ENCODE results near the gene RETN. TPM values are rescaled to one million over a fixed set of nuclear protein-coding genes. Genes with fewer than 3 reads are reported as not detected.

The RETN gene
- total and polyA plus RNA-seq, 2 donors = 2.3 to 17.8 TPM

- DNase-seq (ENCODE audit: extremely low spot score) = no peak
- Histone ChIP-seq H3K4me1 (ENCODE audit: insufficient read depth) (no peaks in the 10 kb centered on the region), H3K36me3 (ENCODE audit: insufficient read depth) (no peaks in the 10 kb centered on the region), H3K4me3 (ENCODE audit: low read depth, low read length) (no peak overlapping the region), H3K27ac (ENCODE audit: low read depth) (no peak overlapping the region)
- 48% methylated on average over 4 of the region's 4 CpGs for WGBS
These were observed 25.6 kb downstream of the RETN start for GRCh38 chr19:7694499-7694898.

GRCh38 chr19:7697721-7698287, 29.0 kb downstream of the RETN start:
- H3K27ac ChIP-seq (ENCODE audit: low read depth) = no peak overlapping the region
- no peaks in the 10 kb centered on the region for H3K4me1 ChIP-seq (ENCODE audit: insufficient read depth)
- 82% methylated on average over 10 of the region's 10 CpGs for WGBS
- no peaks in the 10 kb centered on the region for H3K36me3 ChIP-seq (ENCODE audit: insufficient read depth)
- H3K4me3 ChIP-seq (ENCODE audit: low read depth, low read length) = no peak overlapping the region
- DNase-seq (ENCODE audit: extremely low spot score) = no peak

- no peak for DNase-seq (ENCODE audit: extremely low spot score)
- Histone ChIP-seq H3K36me3 (ENCODE audit: insufficient read depth) (no peaks in the 10 kb centered on the region), H3K27ac (ENCODE audit: low read depth) (no peak overlapping the region), H3K4me1 (ENCODE audit: insufficient read depth) (no peaks in the 10 kb centered on the region), H3K4me3 (ENCODE audit: low read depth, low read length) (no peak overlapping the region)
- 29% methylated on average over 11 of the region's 11 CpGs for WGBS
These were observed 29.7 kb downstream of the RETN start for GRCh38 chr19:7698583-7698982.

- no peak overlapping the region for H3K4me3 ChIP-seq (ENCODE audit: low read depth, low read length)
- WGBS = 51% methylated on average over 2 of the region's 2 CpGs
- no peak overlapping the region for H3K27ac ChIP-seq (ENCODE audit: low read depth)
- DNase-seq (ENCODE audit: extremely low spot score) = no peak
- no peaks in the 10 kb centered on the region for H3K36me3 ChIP-seq (ENCODE audit: insufficient read depth)
- H3K4me1 ChIP-seq (ENCODE audit: insufficient read depth) = no peaks in the 10 kb centered on the region
These were observed 30.2 kb downstream of the RETN start for GRCh38 chr19:7699003-7699402.

- H3K27ac ChIP-seq (ENCODE audit: low read depth) = no peak overlapping the region
- no peak for DNase-seq (ENCODE audit: extremely low spot score)
- H3K36me3 ChIP-seq (ENCODE audit: insufficient read depth) = no peaks in the 10 kb centered on the region
- 62% methylated on average over 15 of the region's 15 CpGs for WGBS
- H3K4me3 ChIP-seq (ENCODE audit: low read depth, low read length) = no peak overlapping the region
- H3K4me1 ChIP-seq (ENCODE audit: insufficient read depth) = no peaks in the 10 kb centered on the region
These were observed 30.9 kb downstream of the RETN start for GRCh38 chr19:7699417-7700401.

- H3K4me3 ChIP-seq (ENCODE audit: low read depth, low read length) = no peak overlapping the region
- no peaks in the 10 kb centered on the region for H3K36me3 ChIP-seq (ENCODE audit: insufficient read depth)
- H3K27ac ChIP-seq (ENCODE audit: low read depth) = no peak overlapping the region
- 91% methylated on average over 12 of the region's 12 CpGs for WGBS
- DNase-seq (ENCODE audit: extremely low spot score) = no peak
- H3K4me1 ChIP-seq (ENCODE audit: insufficient read depth) = no peaks in the 10 kb centered on the region
These were observed 32.3 kb downstream of the RETN start for GRCh38 chr19:7701049-7701653.

- no peak within 1 kb of the TSS for H3K27ac ChIP-seq (ENCODE audit: low read depth)
- H3K36me3 ChIP-seq (ENCODE audit: insufficient read depth) = no peaks in the 10 kb centered on the region
- DNase-seq (ENCODE audit: extremely low spot score) = no peak
- WGBS = 56% methylated on average over 20 of the region's 20 CpGs
- H3K4me1 ChIP-seq (ENCODE audit: insufficient read depth) = no peaks in the 10 kb centered on the region
- no peak within 1 kb of the TSS for H3K4me3 ChIP-seq (ENCODE audit: low read depth, low read length)
These were observed 33.0 kb downstream of the RETN start, which contains the start of gene FCER2 for GRCh38 chr19:7701654-7702457. TSS of gene FCER2 (minus strand) at chr19:7702131. CDS start at chr19:7699760, 2,371 bp downstream.

- WGBS = 61% methylated on average over 8 of the region's 8 CpGs
These were observed 34.5 kb downstream of the RETN start for GRCh38 chr19:7703332-7703731.

GRCh38 chr19:7704280-7705060, 35.6 kb downstream of the RETN start:
- DNase-seq (ENCODE audit: extremely low spot score) = no peak
- 75% methylated on average over 6 of the region's 6 CpGs for WGBS
- no peak overlapping the region for H3K4me3 ChIP-seq (ENCODE audit: low read depth, low read length)
- no peaks in the 10 kb centered on the region for H3K36me3 ChIP-seq (ENCODE audit: insufficient read depth)
- no peaks in the 10 kb centered on the region for H3K4me1 ChIP-seq (ENCODE audit: insufficient read depth)
- no peak overlapping the region for H3K27ac ChIP-seq (ENCODE audit: low read depth)

More at GRCh38 chr19:7703332-7703731, 34.5 kb downstream of the RETN start:
- H3K36me3 ChIP-seq (ENCODE audit: insufficient read depth) = no peaks in the 10 kb centered on the region
- H3K27ac ChIP-seq (ENCODE audit: low read depth) = no peak overlapping the region
- H3K4me1 ChIP-seq (ENCODE audit: insufficient read depth) = no peaks in the 10 kb centered on the region
- H3K4me3 ChIP-seq (ENCODE audit: low read depth, low read length) = no peak overlapping the region
- no peak for DNase-seq (ENCODE audit: extremely low spot score)

- DNase-seq (ENCODE audit: extremely low spot score) = no peak
- 59% methylated on average over 24 of the region's 24 CpGs for WGBS
These were observed 36.7 kb downstream of the RETN start for GRCh38 chr19:7705387-7706187.

GRCh38 chr19:7706188-7706954, 37.5 kb downstream of the RETN start:
- H3K36me3 ChIP-seq (ENCODE audit: insufficient read depth) = no peaks in the 10 kb centered on the region
- no peak overlapping the region for H3K4me3 ChIP-seq (ENCODE audit: low read depth, low read length)
- H3K27ac ChIP-seq (ENCODE audit: low read depth) = no peak overlapping the region
- 78% methylated on average over 14 of the region's 14 CpGs for WGBS
- no peaks in the 10 kb centered on the region for H3K4me1 ChIP-seq (ENCODE audit: insufficient read depth)
- DNase-seq (ENCODE audit: extremely low spot score) = no peak

More at GRCh38 chr19:7705387-7706187, 36.7 kb downstream of the RETN start:
- H3K4me1 ChIP-seq (ENCODE audit: insufficient read depth) = no peaks in the 10 kb centered on the region
- no peak overlapping the region for H3K27ac ChIP-seq (ENCODE audit: low read depth)
- no peak overlapping the region for H3K4me3 ChIP-seq (ENCODE audit: low read depth, low read length)
- no peaks in the 10 kb centered on the region for H3K36me3 ChIP-seq (ENCODE audit: insufficient read depth)

Data from urinary bladder (tissue), 4 donors.